Keratinocyte (primary cell): ENCODE results near the gene TSACC.

Experiments
- CTCF ChIP-seq, 3 experiments: IDR thresholded peaks in 1 of 3; conservative IDR thresholded peaks in 1 of 3; optimal IDR thresholded peaks in 1 of 3; 2 replicates in 2 of 3; 3 replicates in 1 of 3; pipeline versions ENCODE3 to v1.5.1; 2011; ENCODE audit warnings: low read length in 3 of 3, mild to moderate bottlenecking in 3 of 3, moderate library complexity in 2 of 3, control low read depth in 1 of 3, inconsistent platforms in 1 of 3; ENCODE audit not compliant: insufficient read depth in 2 of 3; ENCODE audit errors: extremely low read depth in 1 of 3
- EZH2 ChIP-seq: IDR thresholded peaks from one replicate; pipeline ENCODE4 v1.6.1; 2012; ENCODE audit warnings: inconsistent platforms, mild to moderate bottlenecking, low read length, moderate library complexity

- TF ChIP-seq CTCF (optimal IDR thresholded peaks at IDR 0.05 in 1 of 3, IDR thresholded peaks at IDR 0.05 in 1 of 3, conservative IDR thresholded peaks at IDR 0.05 in 1 of 3; ENCODE audit: extremely low read depth in 1 of 3, insufficient read depth in 2 of 3, low read length in 3 of 3), result no peak
- TF ChIP-seq EZH2, result no peak
These were observed 39.4 kb upstream of the TSACC start, which contains the start of gene VHLL for GRCh38 chr1:156298852-156299357.
